ENCODE results near the gene PSMA3.

The PSMA3 gene

GRCh38 chr14:58301416-58301815, 56.8 kb downstream of the PSMA3 start:
- H3K4me2 ChIP-seq (ENCODE audit: low read length), result no peak overlapping the region
- peaks cover 33% of the 10 kb centered on the region for H3K79me2 ChIP-seq
- no peak overlapping the region for H3K9ac ChIP-seq
- no peak overlapping the region for H3K27ac ChIP-seq
- no peaks in the 10 kb centered on the region for H3K27me3 ChIP-seq (ENCODE audit: control insufficient read depth, insufficient read depth, low read length)
- no peak overlapping the region for H3K4me3 ChIP-seq (ENCODE audit: low read depth, low read length)
- no peaks in the 10 kb centered on the region for H3K9me3 ChIP-seq (ENCODE audit: control insufficient read depth, low read length)
- peaks cover 3% of the 10 kb centered on the region for H3K4me1 ChIP-seq
- H3K36me3 ChIP-seq (ENCODE audit: control insufficient read depth, insufficient read depth, low read length), result no peaks in the 10 kb centered on the region
- no peak overlapping the region for H2AFZ ChIP-seq
- TF ChIP-seq CTCF (IDR thresholded peaks at IDR 0.05), result no peak

- H2AFZ ChIP-seq, result no peak overlapping the region
- no peaks in the 10 kb centered on the region for H3K9me3 ChIP-seq (ENCODE audit: control insufficient read depth, low read length)
- H3K4me3 ChIP-seq (ENCODE audit: low read depth, low read length), result no peak overlapping the region
- H3K9ac ChIP-seq, result no peak overlapping the region
- H3K27me3 ChIP-seq (ENCODE audit: control insufficient read depth, insufficient read depth, low read length), result no peaks in the 10 kb centered on the region
- H3K4me2 ChIP-seq (ENCODE audit: low read length), result no peak overlapping the region
- H3K27ac ChIP-seq, result no peak overlapping the region
- peaks cover 45% of the 10 kb centered on the region for H3K79me2 ChIP-seq
- no peaks in the 10 kb centered on the region for H3K4me1 ChIP-seq
- no peaks in the 10 kb centered on the region for H3K36me3 ChIP-seq (ENCODE audit: control insufficient read depth, insufficient read depth, low read length)
- no peak for TF ChIP-seq CTCF (IDR thresholded peaks at IDR 0.05)
Observed at GRCh38 chr14:58305730-58306129, 61.1 kb downstream of the PSMA3 start.

GRCh38 chr14:58307597-58308316, 63.1 kb downstream of the PSMA3 start:
- Histone ChIP-seq H3K9ac (no peak overlapping the region), H3K79me2 (peaks cover 34% of the 10 kb centered on the region), H3K4me2 (ENCODE audit: low read length) (no peak overlapping the region), H2AFZ (no peak overlapping the region), H3K4me3 (ENCODE audit: low read depth, low read length) (no peak overlapping the region), H3K27me3 (ENCODE audit: control insufficient read depth, insufficient read depth, low read length) (no peaks in the 10 kb centered on the region), H3K9me3 (ENCODE audit: control insufficient read depth, low read length) (no peaks in the 10 kb centered on the region), H3K36me3 (ENCODE audit: control insufficient read depth, insufficient read depth, low read length) (no peaks in the 10 kb centered on the region), H3K4me1 (no peaks in the 10 kb centered on the region), H3K27ac (no peak overlapping the region)
- no peak for TF ChIP-seq CTCF (IDR thresholded peaks at IDR 0.05)

DNA sequence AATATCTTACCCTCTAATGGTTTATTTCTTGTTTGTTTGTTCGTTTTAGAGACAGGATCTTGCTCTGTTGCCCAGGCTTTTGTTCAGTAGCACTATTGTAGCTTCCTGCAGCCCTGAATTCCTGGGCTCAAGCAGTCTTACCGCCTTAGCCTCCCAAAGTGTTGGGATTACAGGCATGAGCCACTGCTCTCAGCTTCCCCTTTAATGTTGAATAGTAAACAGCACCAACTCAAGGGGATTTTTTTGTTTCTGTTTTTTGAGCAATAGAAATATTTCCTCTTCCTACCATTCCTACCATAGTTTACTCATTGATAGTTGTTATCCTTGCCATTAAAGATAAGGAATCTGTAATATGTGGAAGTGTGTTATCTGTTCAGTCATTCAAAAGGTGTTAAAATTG, 64.4 kb downstream of the PSMA3 start:
- H3K4me3 ChIP-seq (ENCODE audit: low read depth, low read length), result no peak overlapping the region

More for the DNA sequence above, 64.4 kb downstream of the PSMA3 start:
- no peaks in the 10 kb centered on the region for H3K9me3 ChIP-seq (ENCODE audit: control insufficient read depth, low read length)
- no peaks in the 10 kb centered on the region for H3K27me3 ChIP-seq (ENCODE audit: control insufficient read depth, insufficient read depth, low read length)
- H3K27ac ChIP-seq, result no peak overlapping the region
- H3K4me1 ChIP-seq, result no peaks in the 10 kb centered on the region
- H3K79me2 ChIP-seq, result peaks cover 26% of the 10 kb centered on the region
- no peaks in the 10 kb centered on the region for H3K36me3 ChIP-seq (ENCODE audit: control insufficient read depth, insufficient read depth, low read length)
- TF ChIP-seq CTCF (IDR thresholded peaks at IDR 0.05), result no peak
- H2AFZ ChIP-seq, result no peak overlapping the region
- no peak overlapping the region for H3K4me2 ChIP-seq (ENCODE audit: low read length)
- H3K9ac ChIP-seq, result no peak overlapping the region
